ENCODE results near the gene ZMIZ1.

The ZMIZ1 gene

DNA sequence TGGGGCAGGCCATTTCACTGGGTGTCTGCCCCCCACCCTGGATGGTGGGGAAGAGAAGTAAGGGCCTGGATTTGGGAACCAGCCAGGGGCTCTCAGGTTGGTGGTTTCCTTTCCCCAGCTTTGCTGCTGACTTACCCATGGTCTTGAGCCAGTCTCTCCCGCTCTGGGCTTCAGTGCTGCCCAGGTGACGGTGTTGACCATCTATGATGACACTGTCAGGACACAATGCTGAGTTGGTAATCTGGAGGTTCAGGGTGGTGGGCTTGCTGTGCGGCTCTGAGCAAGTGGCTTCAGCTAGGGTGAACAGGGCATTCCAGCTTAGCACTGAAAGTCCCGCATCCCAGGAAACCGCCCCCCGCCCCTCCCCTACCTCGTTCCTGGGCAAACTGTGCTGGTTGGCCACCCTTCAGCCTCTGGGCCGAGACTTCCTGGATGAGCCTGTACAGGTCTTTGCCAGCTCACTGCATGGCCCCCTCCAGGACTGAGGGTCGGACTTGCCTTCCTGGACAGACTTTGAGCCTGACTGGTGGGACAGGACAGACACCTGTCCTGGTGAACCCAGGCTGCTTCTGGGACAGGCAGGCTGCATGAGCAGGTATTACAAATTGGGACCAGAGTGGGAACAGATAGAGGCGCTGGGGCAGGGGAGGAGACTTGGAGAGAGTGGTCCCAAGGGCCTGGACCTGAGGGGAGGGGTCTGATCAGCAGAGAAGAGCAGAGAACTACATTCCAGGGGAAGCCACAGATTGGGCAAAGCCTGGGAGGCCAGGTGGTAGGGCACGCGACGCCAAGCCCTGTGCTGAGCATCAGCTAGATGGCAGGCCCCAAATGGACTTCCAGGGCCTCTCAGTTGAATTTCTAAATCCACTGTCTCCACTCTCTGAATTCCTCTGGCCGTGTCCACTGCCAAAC lies 19.9 kb upstream of the ZMIZ1 start:
- WGBS: 86% methylated on average over 14 of the region's 14 CpGs
- Histone ChIP-seq H3K27me3 (ENCODE audit: control insufficient read depth in 1 of 2, insufficient read depth in 1 of 2, low read length in 2 of 2) (peaks cover 1 to 13% of the 10 kb centered on the region in 2 experiments), H3K14ac (ENCODE audit: low read length in 2 of 2) (no peak overlapping the region), H4K91ac (ENCODE audit: low read length) (peak overlapping the region; percentile 72), H3K23ac (ENCODE audit: low read length in 2 of 2) (no peak overlapping the region), H3K4me2 (ENCODE audit: low read length, poor library complexity, severe bottlenecking) (no peak overlapping the region), H2BK5ac (ENCODE audit: low read depth, low read length, poor library complexity, severe bottlenecking) (no peak overlapping the region), H3K4me3 (ENCODE audit: insufficient read depth in 1 of 2, low read depth in 1 of 2, low read length in 2 of 2) (no peak overlapping the region), H2BK12ac (ENCODE audit: low read length in 2 of 2) (peak overlapping the region in 1 of 2 experiments; percentile 64), H3K4me1 (ENCODE audit: control insufficient read depth, insufficient read depth, low read depth, low read length) (peaks cover 9% of the 10 kb centered on the region), H2BK15ac (ENCODE audit: low read depth, poor library complexity, severe bottlenecking) (peak overlapping the region; percentile 76), H3K27ac (ENCODE audit: low read length, poor library complexity, severe bottlenecking) (no peak overlapping the region), H4K8ac (ENCODE audit: low read length) (peak overlapping the region; percentile 81), H3K4ac (ENCODE audit: low read depth in 1 of 2, low read length in 2 of 2) (peak overlapping the region in 1 of 2 experiments; percentile 30), H2AFZ (ENCODE audit: low read depth, low read length) (no peak overlapping the region), H3K79me1 (replicated peaks; ENCODE audit: low read length, poor library complexity, severe bottlenecking) (no peaks in the 10 kb centered on the region), H2BK120ac (ENCODE audit: low read depth, low read length) (peak overlapping the region; percentile 42), H3K9me3 (ENCODE audit: control insufficient read depth, low read length) (no peaks in the 10 kb centered on the region), H3K18ac (ENCODE audit: low read depth in 1 of 2, low read length in 2 of 2) (peak overlapping the region; percentile 35 to 49), H3K36me3 (ENCODE audit: control insufficient read depth in 1 of 2, insufficient read depth in 2 of 2, low read depth in 1 of 2, low read length in 2 of 2) (no peaks in the 10 kb centered on the region), H2AK5ac (ENCODE audit: low read length, severe bottlenecking) (no peak overlapping the region), H3K9ac (ENCODE audit: low read length) (no peak overlapping the region)
- no peak for DNase-seq

DNA sequence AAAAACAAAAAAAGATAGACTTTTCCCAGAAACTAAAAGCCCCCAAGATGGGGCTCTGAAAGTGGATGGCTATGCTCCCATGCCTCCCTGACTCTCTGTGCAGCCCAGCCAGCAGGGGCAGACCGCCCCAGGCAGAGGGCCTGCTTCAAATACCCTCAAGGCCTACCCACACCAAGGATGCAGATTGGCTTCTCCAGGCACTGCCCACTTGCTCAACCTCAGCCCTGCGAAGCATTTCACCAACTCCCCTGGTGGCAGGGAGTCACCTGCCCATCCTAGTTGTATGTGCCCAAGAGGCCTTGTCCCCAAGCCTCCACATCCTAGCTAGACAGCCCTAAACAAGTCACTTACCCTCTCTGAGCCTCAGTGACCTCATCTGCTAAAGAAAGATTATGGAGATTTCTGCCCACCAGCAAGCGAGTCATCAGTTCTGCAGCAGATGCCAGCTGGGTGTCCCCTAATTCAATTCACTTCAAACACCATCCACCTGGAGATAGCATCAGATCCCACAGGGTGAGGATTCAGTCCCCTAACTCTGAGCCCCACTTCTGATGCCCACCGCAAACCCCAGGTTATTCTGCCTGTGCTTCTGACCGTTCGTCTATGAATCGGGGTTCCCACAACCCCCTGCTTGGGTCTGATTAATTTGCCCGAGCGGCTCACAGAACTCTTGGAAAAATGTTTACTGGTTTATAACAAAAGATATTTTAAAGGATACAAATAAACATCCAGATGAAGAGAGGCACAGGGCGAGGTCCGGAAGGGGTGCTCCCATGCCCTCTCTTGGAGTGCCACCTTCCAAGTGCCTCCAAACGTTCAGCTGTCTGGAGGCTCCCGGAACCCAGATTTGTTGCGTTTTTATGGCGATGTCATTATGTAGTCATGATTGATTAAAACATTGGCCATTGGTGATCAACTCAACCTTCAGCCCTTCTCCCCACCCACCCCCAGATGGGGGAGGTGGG lies 18.6 kb upstream of the ZMIZ1 start:
- no peak overlapping the region for H4K8ac ChIP-seq (ENCODE audit: low read length)

DNA sequence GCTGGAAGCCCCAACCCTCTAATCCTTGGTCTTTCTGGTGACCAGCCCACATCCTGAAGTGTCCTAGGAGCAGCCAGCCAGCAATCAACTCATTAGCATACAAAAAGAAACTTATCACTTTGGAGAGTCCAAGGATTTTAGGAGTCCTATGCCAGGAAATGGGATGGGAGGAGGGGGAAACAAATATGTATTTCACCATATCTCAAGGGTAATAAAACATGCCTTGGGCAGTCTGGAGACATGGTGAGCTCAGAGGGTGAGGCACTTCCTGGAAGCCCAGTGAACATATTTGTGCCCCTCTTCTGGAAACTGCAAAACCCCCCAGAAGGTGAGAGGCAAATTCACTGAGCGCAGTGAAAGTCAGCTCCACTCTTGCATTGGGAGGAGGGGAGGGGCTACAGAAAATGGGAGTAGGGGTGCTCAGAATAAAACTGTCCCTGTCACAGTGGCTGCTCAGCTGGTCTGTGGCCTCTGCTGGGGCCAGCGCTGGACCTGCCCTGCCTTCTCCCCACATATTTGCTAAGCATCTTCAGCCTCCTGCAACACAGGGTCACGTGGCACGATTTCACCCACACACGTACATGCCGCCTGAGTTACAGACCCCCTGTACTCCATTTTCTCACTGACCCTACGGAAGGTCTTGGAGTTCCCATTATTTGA lies 17.7 kb upstream of the ZMIZ1 start:
- Histone ChIP-seq H3K4ac (ENCODE audit: low read depth in 1 of 2, low read length in 2 of 2) (no peak overlapping the region), H2BK12ac (ENCODE audit: low read length in 2 of 2) (peak overlapping the region; percentile 15 to 18), H3K36me3 (ENCODE audit: control insufficient read depth in 1 of 2, insufficient read depth in 2 of 2, low read depth in 1 of 2, low read length in 2 of 2) (no peaks in the 10 kb centered on the region), H2BK5ac (ENCODE audit: low read depth, low read length, poor library complexity, severe bottlenecking) (no peak overlapping the region), H2AFZ (ENCODE audit: low read depth, low read length) (no peak overlapping the region), H3K23ac (ENCODE audit: low read length in 2 of 2) (no peak overlapping the region), H3K27ac (ENCODE audit: low read length, poor library complexity, severe bottlenecking) (no peak overlapping the region), H3K4me1 (ENCODE audit: control insufficient read depth, insufficient read depth, low read depth, low read length) (peaks cover 9% of the 10 kb centered on the region), H3K79me1 (replicated peaks; ENCODE audit: low read length, poor library complexity, severe bottlenecking) (no peaks in the 10 kb centered on the region), H3K14ac (ENCODE audit: low read length in 2 of 2) (no peak overlapping the region), H3K18ac (ENCODE audit: low read depth in 1 of 2, low read length in 2 of 2) (no peak overlapping the region), H3K9me3 (ENCODE audit: control insufficient read depth, low read length) (no peaks in the 10 kb centered on the region), H3K27me3 (ENCODE audit: control insufficient read depth in 1 of 2, insufficient read depth in 1 of 2, low read length in 2 of 2) (peaks cover 0 to 7% of the 10 kb centered on the region in 2 experiments), H2BK120ac (ENCODE audit: low read depth, low read length) (no peak overlapping the region), H4K8ac (ENCODE audit: low read length) (peak overlapping the region; percentile 37), H2AK5ac (ENCODE audit: low read length, severe bottlenecking) (peak overlapping the region; percentile 24), H3K4me3 (ENCODE audit: insufficient read depth in 1 of 2, low read depth in 1 of 2, low read length in 2 of 2) (peak overlapping the region in 1 of 2 experiments; percentile 16), H3K9ac (ENCODE audit: low read length) (no peak overlapping the region), H2BK15ac (ENCODE audit: low read depth, poor library complexity, severe bottlenecking) (no peak overlapping the region), H4K91ac (ENCODE audit: low read length) (no peak overlapping the region), H3K4me2 (ENCODE audit: low read length, poor library complexity, severe bottlenecking) (no peak overlapping the region)
- DNase-seq: no peak
- WGBS: 80% methylated on average over 7 of the region's 7 CpGs

More for the DNA sequence above, 18.6 kb upstream of the ZMIZ1 start:
- Histone ChIP-seq H3K9me3 (ENCODE audit: control insufficient read depth, low read length) (no peaks in the 10 kb centered on the region), H3K4ac (ENCODE audit: low read depth in 1 of 2, low read length in 2 of 2) (no peak overlapping the region), H3K27ac (ENCODE audit: low read length, poor library complexity, severe bottlenecking) (no peak overlapping the region), H3K79me1 (replicated peaks; ENCODE audit: low read length, poor library complexity, severe bottlenecking) (no peaks in the 10 kb centered on the region), H2BK120ac (ENCODE audit: low read depth, low read length) (no peak overlapping the region), H2AK5ac (ENCODE audit: low read length, severe bottlenecking) (peak overlapping the region; percentile 64), H3K23ac (ENCODE audit: low read length in 2 of 2) (no peak overlapping the region), H3K36me3 (ENCODE audit: control insufficient read depth in 1 of 2, insufficient read depth in 2 of 2, low read depth in 1 of 2, low read length in 2 of 2) (no peaks in the 10 kb centered on the region), H3K4me2 (ENCODE audit: low read length, poor library complexity, severe bottlenecking) (no peak overlapping the region), H3K9ac (ENCODE audit: low read length) (no peak overlapping the region), H4K91ac (ENCODE audit: low read length) (no peak overlapping the region), H2BK15ac (ENCODE audit: low read depth, poor library complexity, severe bottlenecking) (no peak overlapping the region), H2BK5ac (ENCODE audit: low read depth, low read length, poor library complexity, severe bottlenecking) (no peak overlapping the region), H2AFZ (ENCODE audit: low read depth, low read length) (no peak overlapping the region), H3K14ac (ENCODE audit: low read length in 2 of 2) (peak overlapping the region in 1 of 2 experiments; percentile 4), H2BK12ac (ENCODE audit: low read length in 2 of 2) (peak overlapping the region in 1 of 2 experiments; percentile 27), H3K4me3 (ENCODE audit: insufficient read depth in 1 of 2, low read depth in 1 of 2, low read length in 2 of 2) (no peak overlapping the region), H3K18ac (ENCODE audit: low read depth in 1 of 2, low read length in 2 of 2) (no peak overlapping the region), H3K4me1 (ENCODE audit: control insufficient read depth, insufficient read depth, low read depth, low read length) (peaks cover 9% of the 10 kb centered on the region), H3K27me3 (ENCODE audit: control insufficient read depth in 1 of 2, insufficient read depth in 1 of 2, low read length in 2 of 2) (peaks cover 0 to 7% of the 10 kb centered on the region in 2 experiments)
- WGBS: 94% methylated on average over 10 of the region's 15 CpGs
- no peak for DNase-seq

All from mesenchymal stem cell (in vitro differentiated cells and primary cell).